Brain microvascular endothelial cell (primary cell): ENCODE results near the gene ERC1.

ENCODE experiments used
- DNase-seq: peaks from one replicate; pipeline ENCODE4 v3.0.0-alpha.2; 2020
- H3K27ac ChIP-seq: fragments of 250-450 bp; sonication (Bioruptor Pico); 2 replicates; pipeline ENCODE4 v1.5.1; 2020; ENCODE audit warnings: mild to moderate bottlenecking, moderate library complexity
- H3K27me3 ChIP-seq: fragments of 250-450 bp; sonication (Bioruptor Pico); replicated peaks from 2 replicates; pipeline ENCODE4 v1.5.1; 2020; ENCODE audit warnings: mild to moderate bottlenecking
- H3K36me3 ChIP-seq: fragments of 250-450 bp; sonication (Bioruptor Pico); replicated peaks from 2 replicates; pipeline ENCODE4 v1.5.1; 2020; ENCODE audit warnings: mild to moderate bottlenecking
- H3K4me3 ChIP-seq: 2 replicates; pipeline ENCODE4 v1.5.1; 2011; ENCODE audit warnings: low read depth, mild to moderate bottlenecking, control low read depth, low read length, moderate library complexity
- CTCF ChIP-seq: IDR thresholded peaks from 2 replicates; pipeline ENCODE4 v1.5.1; 2011; ENCODE audit warnings: low read depth, mild to moderate bottlenecking, moderate library complexity, low read length, control low read depth, inconsistent platforms; ENCODE audit errors: missing control alignments
- in situ Hi-C: cut with HindIII; loops from 2 replicates; pipeline ENCODE4 v1.10.0; 2017; ENCODE audit warnings: low sequenced_read_pairs, low pct_ligation_motif_present

The ERC1 gene

DNA sequence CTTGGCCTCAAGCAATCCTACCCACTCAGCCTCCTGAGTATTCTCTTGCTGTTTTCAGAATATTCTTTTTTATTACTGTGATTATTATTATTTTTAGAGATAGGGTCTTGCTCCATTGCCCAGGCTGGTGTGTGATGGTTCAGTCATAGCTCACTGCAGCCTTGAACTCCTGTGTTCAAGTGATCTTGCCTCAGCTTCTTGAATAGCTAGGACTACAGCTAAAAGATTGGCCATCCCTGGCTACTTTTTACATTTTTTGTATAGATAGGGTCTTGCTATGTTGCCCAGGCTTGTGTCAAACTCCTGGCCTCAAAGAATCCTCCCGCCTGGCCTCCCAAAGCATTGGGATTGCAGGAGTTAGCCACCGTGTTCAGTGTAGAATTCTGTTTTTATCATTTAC lies 73.3 kb downstream of the ERC1 start:
- Histone ChIP-seq H3K27ac (no peak overlapping the region), H3K36me3 (no peaks in the 10 kb centered on the region), H3K27me3 (no peaks in the 10 kb centered on the region), H3K4me3 (no peak overlapping the region)
- in situ Hi-C loops: no loop called here
- no peak for DNase-seq
- TF ChIP-seq CTCF: no peak

GRCh38 chr12:1065629-1066028 lies 74.6 kb downstream of the ERC1 start:
- Histone ChIP-seq H3K4me3 (no peak overlapping the region), H3K36me3 (no peaks in the 10 kb centered on the region), H3K27ac (no peak overlapping the region), H3K27me3 (no peaks in the 10 kb centered on the region)
- no peak for DNase-seq
- in situ Hi-C loops: no loop called here
- no peak for TF ChIP-seq CTCF

DNA sequence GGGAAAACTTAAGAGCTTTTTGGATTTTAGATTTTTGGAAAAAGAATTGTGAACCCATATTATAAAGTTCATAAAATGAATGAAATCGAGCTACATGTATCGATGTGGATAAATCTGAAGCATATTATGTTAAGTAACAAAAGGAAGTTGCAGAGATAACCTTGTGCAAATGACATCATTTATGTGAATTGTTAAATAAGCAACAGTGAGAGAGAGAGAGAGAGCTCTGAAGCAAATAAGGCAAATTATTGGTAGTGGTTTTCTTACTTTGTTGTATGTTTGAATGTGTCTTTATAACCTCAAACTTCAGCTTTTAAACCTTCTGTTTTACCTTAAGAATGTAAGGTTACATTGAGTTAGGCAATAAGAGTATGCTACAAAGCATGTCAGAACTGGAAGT lies 78.8 kb downstream of the ERC1 start:
- in situ Hi-C loops: no loop called here
- no peak for DNase-seq
- no peak for TF ChIP-seq CTCF

GRCh38 chr12:1071182-1071581 lies 80.2 kb downstream of the ERC1 start:
- DNase-seq: no peak
- TF ChIP-seq CTCF: no peak
- Histone ChIP-seq H3K36me3 (no peaks in the 10 kb centered on the region), H3K27me3 (no peaks in the 10 kb centered on the region), H3K27ac (no peak overlapping the region), H3K4me3 (no peak overlapping the region)
- in situ Hi-C loops: no loop called here

More for the DNA sequence above, 78.8 kb downstream of the ERC1 start:
- no peak overlapping the region for H3K4me3 ChIP-seq
- no peak overlapping the region for H3K27ac ChIP-seq
- H3K27me3 ChIP-seq: no peaks in the 10 kb centered on the region
- H3K36me3 ChIP-seq: no peaks in the 10 kb centered on the region

- no peak overlapping the region for H3K4me3 ChIP-seq
- no peaks in the 10 kb centered on the region for H3K36me3 ChIP-seq
- no peak overlapping the region for H3K27ac ChIP-seq
- in situ Hi-C loops: no loop called here
- no peak for DNase-seq
- no peak for TF ChIP-seq CTCF
- no peaks in the 10 kb centered on the region for H3K27me3 ChIP-seq
Measured at GRCh38 chr12:1073652-1074051, 82.6 kb downstream of the ERC1 start.

DNA sequence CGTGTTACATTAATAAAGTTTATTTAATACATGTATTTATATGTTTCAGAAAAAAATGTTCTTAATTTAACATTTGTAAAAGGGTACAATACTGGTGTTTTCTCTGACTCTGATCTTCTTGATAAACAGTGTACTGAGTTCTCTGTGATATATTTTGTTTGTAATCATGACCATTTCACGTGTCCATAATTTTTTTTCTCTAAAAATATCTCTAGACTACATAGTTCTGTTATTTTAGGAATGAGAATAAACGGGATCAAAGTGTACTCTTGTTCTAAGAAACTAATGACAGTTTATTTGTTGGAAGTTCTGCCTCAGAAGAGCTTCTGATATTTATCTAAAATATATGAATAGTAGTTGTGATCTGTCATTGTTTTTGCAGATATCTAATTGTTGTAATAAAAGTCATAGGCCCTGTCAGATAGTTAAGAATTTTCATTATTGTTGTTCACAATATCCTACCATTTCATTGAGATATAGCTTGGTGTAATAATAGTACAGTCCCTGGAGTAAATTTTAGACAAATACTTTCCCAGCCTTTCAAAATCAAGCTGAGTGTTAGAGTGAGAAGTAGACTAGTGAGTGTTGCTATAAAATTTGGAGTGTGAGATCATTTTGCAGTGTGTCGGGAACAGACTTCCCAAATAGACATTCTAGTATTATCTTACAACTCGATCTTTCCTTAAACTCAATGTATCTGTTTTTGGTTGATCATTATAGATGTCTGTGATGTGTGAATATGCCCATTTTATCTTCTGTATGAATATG lies 86.2 kb downstream of the ERC1 start:
- TF ChIP-seq CTCF: no peak
- no peak for DNase-seq
- Histone ChIP-seq H3K4me3 (no peak overlapping the region), H3K36me3 (no peaks in the 10 kb centered on the region), H3K27ac (no peak overlapping the region), H3K27me3 (no peaks in the 10 kb centered on the region)
- in situ Hi-C loops: no loop called here
